GM23338 (cell line): Measurements from ENCODE around the gene MAN2A2. TPM values are rescaled to one million over a fixed set of nuclear protein-coding genes. Genes with fewer than 3 reads are reported as not detected.

Experiments
- ATAC-seq: fragments of 200-7000 bp; cut with Tn5 transposase; 3 replicates; pipeline ENCODE4 v1.9.1; 2020
- DNase-seq: peaks from one replicate; pipeline ENCODE4 v3.0.0-alpha.2; 2015; ENCODE audit warnings: low spot score
- H2AFZ ChIP-seq: fragments of 200-600 bp; sonication (generic); 2 replicates; pipeline ENCODE4 v1.8.0; 2016; ENCODE audit warnings: antibody characterized with exemption, mild to moderate bottlenecking, moderate library complexity
- H3F3A ChIP-seq: fragments of 200-600 bp; sonication (generic); replicated peaks from 2 replicates; pipeline ENCODE4 v1.8.0; 2017; ENCODE audit warnings: antibody characterized with exemption, mixed run types, low read depth
- H3K27ac ChIP-seq: fragments of 200-600 bp; sonication (generic); 2 replicates; pipeline ENCODE4 v1.6.1; 2016; ENCODE audit warnings: low read depth
- H3K27me3 ChIP-seq: fragments of 200-600 bp; sonication (generic); 2 replicates; pipeline ENCODE4 v1.8.0; 2016; ENCODE audit warnings: mild to moderate bottlenecking, mixed run types, moderate library complexity; ENCODE audit not compliant: insufficient read depth
- H3K36me3 ChIP-seq: fragments of 200-600 bp; sonication (generic); 2 replicates; pipeline ENCODE4 v1.8.0; 2016; ENCODE audit warnings: mild to moderate bottlenecking; ENCODE audit not compliant: insufficient read depth
- H3K4me1 ChIP-seq: fragments of 200-600 bp; sonication (generic); 2 replicates; pipeline ENCODE4 v1.8.0; 2016; ENCODE audit warnings: mild to moderate bottlenecking, moderate library complexity; ENCODE audit not compliant: insufficient read depth
- H3K4me2 ChIP-seq: fragments of 200-600 bp; sonication (generic); 2 replicates; pipeline ENCODE4 v1.7.1; 2017; ENCODE audit warnings: mixed run types
- H3K4me3 ChIP-seq: fragments of 200-600 bp; sonication (generic); 2 replicates; pipeline ENCODE4 v1.6.1; 2016; ENCODE audit warnings: mixed run types
- H3K79me2 ChIP-seq: fragments of 200-600 bp; sonication (generic); replicated peaks from 2 replicates; pipeline ENCODE4 v1.8.0; 2017; ENCODE audit warnings: mild to moderate bottlenecking; ENCODE audit not compliant: insufficient read depth
- H3K9me2 ChIP-seq: fragments of 200-600 bp; sonication (generic); 2 replicates; pipeline ENCODE4 v1.8.0; 2017; ENCODE audit not compliant: insufficient read depth
- H4K20me1 ChIP-seq: fragments of 200-600 bp; sonication (generic); replicated peaks from 2 replicates; pipeline ENCODE4 v1.8.0; 2017; ENCODE audit warnings: mild to moderate bottlenecking; ENCODE audit not compliant: insufficient read depth
- H3K27ac Mint-ChIP-seq: 2 replicates; pipeline ENCODE4 v1.8.0; 2020; ENCODE audit warnings: inconsistent platforms, mild to moderate bottlenecking, moderate library complexity, mixed read lengths
- H3K27me3 Mint-ChIP-seq: 3 replicates; pipeline ENCODE4 v1.8.0; 2022; ENCODE audit warnings: low read depth, mild to moderate bottlenecking, moderate library complexity, mixed read lengths, inconsistent platforms; ENCODE audit not compliant: insufficient read depth, poor library complexity
- H3K36me3 Mint-ChIP-seq: 3 replicates; pipeline ENCODE4 v1.8.0; 2021; ENCODE audit warnings: low read depth, mild to moderate bottlenecking, inconsistent platforms, moderate library complexity, mixed read lengths
- H3K4me1 Mint-ChIP-seq: 3 replicates; pipeline ENCODE4 v1.8.0; 2020; ENCODE audit warnings: mild to moderate bottlenecking, inconsistent platforms, mixed read lengths
- H3K4me3 Mint-ChIP-seq: 3 replicates; pipeline ENCODE4 v1.8.0; 2021; ENCODE audit warnings: moderate library complexity, mild to moderate bottlenecking, inconsistent platforms, mixed read lengths
- H3K9me3 Mint-ChIP-seq: 3 replicates; pipeline ENCODE4 v1.8.0; 2020; ENCODE audit warnings: moderate library complexity, mild to moderate bottlenecking, inconsistent platforms, mixed read lengths
- CREB1 ChIP-seq: fragments of 250-450 bp; sonication (Bioruptor Pico); IDR thresholded peaks from 2 replicates; pipeline ENCODE4 v1.5.0; 2020; ENCODE audit warnings: low read depth, mild to moderate bottlenecking, moderate library complexity
- EZH2 ChIP-seq: fragments of 200-600 bp; sonication (generic); IDR thresholded peaks from one replicate; pipeline ENCODE4 v1.8.0; 2017; ENCODE audit warnings: antibody characterized with exemption, mild to moderate bottlenecking, low read depth; ENCODE audit not compliant: unreplicated experiment
- JUNB ChIP-seq: IDR thresholded peaks from one replicate; pipeline ENCODE4 v1.6.1; 2016; ENCODE audit warnings: antibody characterized with exemption; ENCODE audit not compliant: unreplicated experiment
- NANOG ChIP-seq: IDR thresholded peaks from 2 replicates; pipeline ENCODE4 v1.6.1; 2016; ENCODE audit warnings: antibody characterized with exemption, borderline replicate concordance
- POLR2AphosphoS5 ChIP-seq: IDR thresholded peaks from 2 replicates; pipeline ENCODE4 v1.6.1; 2016; ENCODE audit warnings: antibody characterized with exemption, low read depth
- STAT1 ChIP-seq: IDR thresholded peaks from one replicate; pipeline ENCODE4 v1.6.1; 2016; ENCODE audit warnings: antibody characterized with exemption; ENCODE audit not compliant: unreplicated experiment
- ZNF114 ChIP-seq: fragments of 250-450 bp; sonication (Bioruptor Pico); IDR thresholded peaks from 2 replicates; pipeline ENCODE4 v1.5.0; 2020; ENCODE audit warnings: mild to moderate bottlenecking, moderate library complexity
- polyA plus RNA-seq: library from polyadenylated mRNA; unstranded; fragments of >200 nt; fragmentation: Nextera tagmentation; extraction: Ambion mirVana; gene quantifications from 2 replicates; pipeline ENCODE4 v1.2.1, GENCODE V29; 2016
- total RNA-seq: library from RNA; depleted of rRNA; stranded (reverse); fragments of >200 nt; shearing (Covaris generic); gene quantifications from 2 replicates; pipeline ENCODE4 v1.2.3, GENCODE V29; 2014
- TF ChIP-seq, protein P1 (sequence below), 2 experiments: fragments of 200-600 bp in 1 of 2; sonication (generic) in 1 of 2; conservative IDR thresholded peaks; 2 replicates each; pipeline versions ENCODE4 v1.5.1 to v1.6.1; 2016 to 2017; ENCODE audit warnings: antibody characterized with exemption in 2 of 2, low read depth in 2 of 2, mild to moderate bottlenecking in 2 of 2, moderate library complexity in 1 of 2
- TF ChIP-seq, protein P2 (sequence below): IDR thresholded peaks from 2 replicates; pipeline ENCODE4 v1.6.1; 2016; ENCODE audit warnings: antibody characterized with exemption
- TF ChIP-seq, protein P3 (sequence below): IDR thresholded peaks from one replicate; pipeline ENCODE4 v1.6.1; 2018; ENCODE audit warnings: antibody characterized with exemption; ENCODE audit not compliant: unreplicated experiment

The MAN2A2 gene
- total and polyA plus RNA-seq, 2 experiments from 2014 or later, result 8.2 to 17.1 TPM

DNA sequence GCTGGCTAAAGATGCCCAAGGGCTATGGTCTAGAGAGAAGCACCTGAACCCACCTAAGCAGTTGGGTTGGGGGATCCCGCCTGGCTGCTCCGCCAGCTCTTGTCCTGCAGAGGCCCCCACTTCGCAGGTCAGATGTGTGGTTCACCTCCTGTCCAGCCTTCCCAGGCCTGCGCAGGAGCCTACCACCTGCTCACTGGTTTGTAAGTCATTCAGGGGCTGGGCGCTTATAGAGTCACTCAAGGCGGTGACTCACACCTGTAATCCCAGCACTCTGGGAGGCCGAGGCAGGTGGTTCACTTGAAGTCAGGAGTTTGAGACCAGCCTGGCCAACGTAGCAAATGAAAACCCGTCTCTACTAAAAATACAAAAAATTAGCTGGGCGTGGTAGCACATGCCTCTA lies 38.6 kb upstream of the MAN2A2 start:
- Histone ChIP-seq H3K4me1 (peaks cover 22% of the 10 kb centered on the region), H3F3A (peaks cover 8% of the 10 kb centered on the region), H3K36me3 (no peaks in the 10 kb centered on the region), H3K27me3 (no peaks in the 10 kb centered on the region), H2AFZ (no peak overlapping the region), H4K20me1 (no peaks in the 10 kb centered on the region), H3K4me3 (no peak overlapping the region), H3K4me2 (no peak overlapping the region), H3K27ac (no peak overlapping the region), H3K79me2 (no peaks in the 10 kb centered on the region), H3K9me2 (no peaks in the 10 kb centered on the region)
- DNase-seq, result peak; percentile 42
- ATAC-seq, result peak; percentile 38
- Mint-ChIP-seq H3K4me3 (no peak overlapping the region), H3K27me3 (peaks cover 9% of the 10 kb centered on the region), H3K9me3 (no peaks in the 10 kb centered on the region), H3K27ac (no peak overlapping the region), H3K4me1 (peaks cover 30% of the 10 kb centered on the region), H3K36me3 (no peaks in the 10 kb centered on the region)
- TF ChIP-seq NANOG, result no peak
- TF ChIP-seq STAT1, result no peak
- TF ChIP-seq, protein P1, sequence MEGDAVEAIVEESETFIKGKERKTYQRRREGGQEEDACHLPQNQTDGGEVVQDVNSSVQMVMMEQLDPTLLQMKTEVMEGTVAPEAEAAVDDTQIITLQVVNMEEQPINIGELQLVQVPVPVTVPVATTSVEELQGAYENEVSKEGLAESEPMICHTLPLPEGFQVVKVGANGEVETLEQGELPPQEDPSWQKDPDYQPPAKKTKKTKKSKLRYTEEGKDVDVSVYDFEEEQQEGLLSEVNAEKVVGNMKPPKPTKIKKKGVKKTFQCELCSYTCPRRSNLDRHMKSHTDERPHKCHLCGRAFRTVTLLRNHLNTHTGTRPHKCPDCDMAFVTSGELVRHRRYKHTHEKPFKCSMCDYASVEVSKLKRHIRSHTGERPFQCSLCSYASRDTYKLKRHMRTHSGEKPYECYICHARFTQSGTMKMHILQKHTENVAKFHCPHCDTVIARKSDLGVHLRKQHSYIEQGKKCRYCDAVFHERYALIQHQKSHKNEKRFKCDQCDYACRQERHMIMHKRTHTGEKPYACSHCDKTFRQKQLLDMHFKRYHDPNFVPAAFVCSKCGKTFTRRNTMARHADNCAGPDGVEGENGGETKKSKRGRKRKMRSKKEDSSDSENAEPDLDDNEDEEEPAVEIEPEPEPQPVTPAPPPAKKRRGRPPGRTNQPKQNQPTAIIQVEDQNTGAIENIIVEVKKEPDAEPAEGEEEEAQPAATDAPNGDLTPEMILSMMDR (conservative IDR thresholded peaks at IDR 0.05; ENCODE audit: low read depth in 2 of 2), result peak in 1 of 2 experiments; percentile 38; a peak in 2 of 4 replicates

DNA sequence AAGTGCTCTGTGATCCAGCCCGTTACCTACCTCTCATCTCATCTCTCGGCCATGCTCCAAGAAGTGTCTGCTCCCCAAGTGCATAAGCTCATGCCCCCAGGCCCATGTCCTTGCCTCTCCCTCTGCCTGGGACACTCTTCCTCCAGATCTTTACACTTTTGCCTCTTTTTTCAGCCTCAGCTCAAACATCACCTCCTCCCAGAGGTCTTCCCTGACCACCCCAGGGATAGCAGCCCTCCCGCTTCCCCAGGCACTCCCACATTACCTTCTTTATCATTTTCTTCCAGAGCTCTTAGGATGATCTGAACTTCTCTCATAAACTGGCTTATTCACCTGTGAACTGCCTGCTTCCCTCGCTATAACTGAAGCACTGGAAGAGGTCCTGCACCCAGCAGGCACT lies 37.4 kb upstream of the MAN2A2 start:
- H2AFZ ChIP-seq, result no peak overlapping the region
- ATAC-seq (no peak), DNase-seq (no peak)
- H3K27ac ChIP-seq, result no peak overlapping the region
- no peak overlapping the region for H3K27ac Mint-ChIP-seq
- no peak for TF ChIP-seq EZH2
- TF ChIP-seq POLR2AphosphoS5, result no peak
- TF ChIP-seq ZNF114, result no peak
- H3K36me3 ChIP-seq, result no peaks in the 10 kb centered on the region
- no peaks in the 10 kb centered on the region for H3K9me2 ChIP-seq
- no peaks in the 10 kb centered on the region for H3K9me3 Mint-ChIP-seq
- peaks cover 38% of the 10 kb centered on the region for H3K4me1 Mint-ChIP-seq
- no peak overlapping the region for H3K4me3 Mint-ChIP-seq
- peaks cover 20% of the 10 kb centered on the region for H3F3A ChIP-seq
- H3K27me3 Mint-ChIP-seq, result peaks cover 8% of the 10 kb centered on the region
- H3K4me1 ChIP-seq, result peaks cover 30% of the 10 kb centered on the region
- no peaks in the 10 kb centered on the region for H3K79me2 ChIP-seq
- H3K36me3 Mint-ChIP-seq, result no peaks in the 10 kb centered on the region; the same call in 2 of the 3 replicates
- H3K4me3 ChIP-seq, result no peak overlapping the region
- no peaks in the 10 kb centered on the region for H4K20me1 ChIP-seq
- no peak overlapping the region for H3K4me2 ChIP-seq
- no peaks in the 10 kb centered on the region for H3K27me3 ChIP-seq

DNA sequence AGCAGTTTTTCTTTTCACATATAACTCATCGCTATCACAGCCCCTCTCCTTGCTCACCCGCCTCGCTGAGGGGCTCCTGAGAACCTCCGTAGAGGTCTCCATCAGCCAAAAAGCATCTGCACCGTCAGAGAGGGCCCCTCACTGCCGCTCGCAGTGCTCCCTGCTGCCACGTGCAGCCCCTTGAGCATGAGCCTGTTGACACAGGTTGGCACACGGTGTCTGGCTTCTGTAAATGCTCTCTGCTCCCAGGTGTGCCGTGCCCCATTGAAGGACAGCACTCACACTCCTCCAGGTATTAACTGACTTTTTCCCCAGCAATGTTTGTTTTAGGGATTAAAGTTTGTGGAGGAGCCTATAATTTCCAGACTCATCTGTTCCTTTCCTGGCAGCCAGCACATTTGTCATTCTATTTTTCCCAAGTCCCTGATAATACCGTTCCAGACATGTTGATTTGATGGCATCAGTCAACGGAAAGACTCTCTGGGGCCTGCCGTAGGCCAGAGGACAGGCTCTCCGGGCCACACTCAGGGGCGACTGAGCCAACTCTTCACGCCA lies 36.9 kb upstream of the MAN2A2 start:
- no peak overlapping the region for H3K4me3 ChIP-seq
- no peak for ATAC-seq
- Mint-ChIP-seq H3K4me3 (no peak overlapping the region; the same call in 2 of the 3 replicates), H3K9me3 (no peaks in the 10 kb centered on the region), H3K27ac (no peak overlapping the region), H3K4me1 (peaks cover 40% of the 10 kb centered on the region), H3K27me3 (peaks cover 11% of the 10 kb centered on the region), H3K36me3 (no peaks in the 10 kb centered on the region; the same call in 2 of the 3 replicates)
- DNase-seq, result no peak
- H3K27me3 ChIP-seq, result no peaks in the 10 kb centered on the region
- peaks cover 22% of the 10 kb centered on the region for H3F3A ChIP-seq
- H2AFZ ChIP-seq, result peak overlapping the region; percentile 38; the same call in 1 of the 2 replicates
- H3K36me3 ChIP-seq, result no peaks in the 10 kb centered on the region
- no peaks in the 10 kb centered on the region for H3K9me2 ChIP-seq
- no peaks in the 10 kb centered on the region for H3K79me2 ChIP-seq
- H3K4me2 ChIP-seq, result no peak overlapping the region
- no peak overlapping the region for H3K27ac ChIP-seq
- no peaks in the 10 kb centered on the region for H4K20me1 ChIP-seq
- peaks cover 32% of the 10 kb centered on the region for H3K4me1 ChIP-seq
- TF ChIP-seq CREB1 (CRISPR knock-in tag) (no peak), JUNB (no peak), ZNF114 (no peak), POLR2AphosphoS5 (no peak)
- TF ChIP-seq, protein P1 (conservative IDR thresholded peaks at IDR 0.05; ENCODE audit: low read depth in 2 of 2), result no peak
- TF ChIP-seq, protein P2, sequence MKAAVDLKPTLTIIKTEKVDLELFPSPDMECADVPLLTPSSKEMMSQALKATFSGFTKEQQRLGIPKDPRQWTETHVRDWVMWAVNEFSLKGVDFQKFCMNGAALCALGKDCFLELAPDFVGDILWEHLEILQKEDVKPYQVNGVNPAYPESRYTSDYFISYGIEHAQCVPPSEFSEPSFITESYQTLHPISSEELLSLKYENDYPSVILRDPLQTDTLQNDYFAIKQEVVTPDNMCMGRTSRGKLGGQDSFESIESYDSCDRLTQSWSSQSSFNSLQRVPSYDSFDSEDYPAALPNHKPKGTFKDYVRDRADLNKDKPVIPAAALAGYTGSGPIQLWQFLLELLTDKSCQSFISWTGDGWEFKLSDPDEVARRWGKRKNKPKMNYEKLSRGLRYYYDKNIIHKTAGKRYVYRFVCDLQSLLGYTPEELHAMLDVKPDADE, result no peak
- TF ChIP-seq, protein P3, sequence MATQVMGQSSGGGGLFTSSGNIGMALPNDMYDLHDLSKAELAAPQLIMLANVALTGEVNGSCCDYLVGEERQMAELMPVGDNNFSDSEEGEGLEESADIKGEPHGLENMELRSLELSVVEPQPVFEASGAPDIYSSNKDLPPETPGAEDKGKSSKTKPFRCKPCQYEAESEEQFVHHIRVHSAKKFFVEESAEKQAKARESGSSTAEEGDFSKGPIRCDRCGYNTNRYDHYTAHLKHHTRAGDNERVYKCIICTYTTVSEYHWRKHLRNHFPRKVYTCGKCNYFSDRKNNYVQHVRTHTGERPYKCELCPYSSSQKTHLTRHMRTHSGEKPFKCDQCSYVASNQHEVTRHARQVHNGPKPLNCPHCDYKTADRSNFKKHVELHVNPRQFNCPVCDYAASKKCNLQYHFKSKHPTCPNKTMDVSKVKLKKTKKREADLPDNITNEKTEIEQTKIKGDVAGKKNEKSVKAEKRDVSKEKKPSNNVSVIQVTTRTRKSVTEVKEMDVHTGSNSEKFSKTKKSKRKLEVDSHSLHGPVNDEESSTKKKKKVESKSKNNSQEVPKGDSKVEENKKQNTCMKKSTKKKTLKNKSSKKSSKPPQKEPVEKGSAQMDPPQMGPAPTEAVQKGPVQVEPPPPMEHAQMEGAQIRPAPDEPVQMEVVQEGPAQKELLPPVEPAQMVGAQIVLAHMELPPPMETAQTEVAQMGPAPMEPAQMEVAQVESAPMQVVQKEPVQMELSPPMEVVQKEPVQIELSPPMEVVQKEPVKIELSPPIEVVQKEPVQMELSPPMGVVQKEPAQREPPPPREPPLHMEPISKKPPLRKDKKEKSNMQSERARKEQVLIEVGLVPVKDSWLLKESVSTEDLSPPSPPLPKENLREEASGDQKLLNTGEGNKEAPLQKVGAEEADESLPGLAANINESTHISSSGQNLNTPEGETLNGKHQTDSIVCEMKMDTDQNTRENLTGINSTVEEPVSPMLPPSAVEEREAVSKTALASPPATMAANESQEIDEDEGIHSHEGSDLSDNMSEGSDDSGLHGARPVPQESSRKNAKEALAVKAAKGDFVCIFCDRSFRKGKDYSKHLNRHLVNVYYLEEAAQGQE, result no peak
